Measurements from ENCODE around the gene GPR161. TPM values are rescaled to one million over a fixed set of nuclear protein-coding genes. Genes with fewer than 3 reads are reported as not detected.

GPR161 gene
- total RNA-seq, 1 donor from 2014 or later: 2.8 TPM

GRCh38 chr1:168127503-168127902 is 9.2 kb downstream of the GPR161 start:
- H3K27me3 ChIP-seq (ENCODE audit: low read depth): no peaks in the 10 kb centered on the region
- H3K4me1 ChIP-seq: peaks cover under 1% of the 10 kb centered on the region
- no peak for DNase-seq
- intact Hi-C loops (cut with micrococcal nuclease): no loop called here
- H3K27ac ChIP-seq (replicated peaks): peak overlapping the region; percentile 10
- no peak for TF ChIP-seq CTCF (IDR thresholded peaks at IDR 0.05; ENCODE audit: borderline replicate concordance)
- H3K4me3 ChIP-seq: no peak overlapping the region
- H3K9me3 ChIP-seq (replicated peaks): no peaks in the 10 kb centered on the region
- no peaks in the 10 kb centered on the region for H3K36me3 ChIP-seq

GRCh38 chr1:168125051-168125450 is 11.7 kb downstream of the GPR161 start:
- TF ChIP-seq CTCF (IDR thresholded peaks at IDR 0.05; ENCODE audit: borderline replicate concordance): no peak
- Histone ChIP-seq H3K27me3 (ENCODE audit: low read depth) (no peaks in the 10 kb centered on the region), H3K4me1 (peaks cover 21% of the 10 kb centered on the region), H3K36me3 (no peaks in the 10 kb centered on the region), H3K4me3 (no peak overlapping the region), H3K9me3 (replicated peaks) (no peaks in the 10 kb centered on the region), H3K27ac (replicated peaks) (no peak overlapping the region)
- DNase-seq: no peak
- intact Hi-C loops (cut with micrococcal nuclease): no loop called here

GRCh38 chr1:168121401-168122011 is 15.2 kb downstream of the GPR161 start:
- no peak for TF ChIP-seq CTCF (IDR thresholded peaks at IDR 0.05; ENCODE audit: borderline replicate concordance)
- Histone ChIP-seq H3K4me1 (peaks cover 21% of the 10 kb centered on the region), H3K36me3 (no peaks in the 10 kb centered on the region), H3K4me3 (peak overlapping the region; percentile 8), H3K9me3 (replicated peaks) (no peaks in the 10 kb centered on the region), H3K27me3 (ENCODE audit: low read depth) (no peaks in the 10 kb centered on the region), H3K27ac (replicated peaks) (peak overlapping the region; percentile 76)
- intact Hi-C loops (cut with micrococcal nuclease): no loop called here
- DNase-seq: peak; percentile 83

GRCh38 chr1:168119750-168120149 is 17.0 kb downstream of the GPR161 start:
- no peak overlapping the region for H3K27ac ChIP-seq (replicated peaks)
- no peaks in the 10 kb centered on the region for H3K27me3 ChIP-seq (ENCODE audit: low read depth)
- intact Hi-C loops (cut with micrococcal nuclease): no loop called here

GRCh38 chr1:168116327-168116799 is 20.4 kb downstream of the GPR161 start:
- H3K36me3 ChIP-seq: no peaks in the 10 kb centered on the region
- intact Hi-C loops (cut with micrococcal nuclease): no loop called here
- no peak for TF ChIP-seq CTCF (IDR thresholded peaks at IDR 0.05; ENCODE audit: borderline replicate concordance)
- no peaks in the 10 kb centered on the region for H3K27me3 ChIP-seq (ENCODE audit: low read depth)
- no peak overlapping the region for H3K4me3 ChIP-seq
- H3K27ac ChIP-seq (replicated peaks): no peak overlapping the region
- peaks cover 9% of the 10 kb centered on the region for H3K4me1 ChIP-seq
- H3K9me3 ChIP-seq (replicated peaks): no peaks in the 10 kb centered on the region
- no peak for DNase-seq

More at GRCh38 chr1:168119750-168120149, 17.0 kb downstream of the GPR161 start:
- H3K36me3 ChIP-seq: no peaks in the 10 kb centered on the region
- H3K4me1 ChIP-seq: peaks cover 21% of the 10 kb centered on the region
- TF ChIP-seq CTCF (IDR thresholded peaks at IDR 0.05; ENCODE audit: borderline replicate concordance): no peak
- no peaks in the 10 kb centered on the region for H3K9me3 ChIP-seq (replicated peaks)
- DNase-seq: no peak
- no peak overlapping the region for H3K4me3 ChIP-seq

Data from left ventricle myocardium inferior (tissue), 1 donor.